Uterus (tissue), 4 donors: ENCODE data around the gene TFF1. TPM values are rescaled to one million over a fixed set of nuclear protein-coding genes. Genes with fewer than 3 reads are reported as not detected.
"Not testable (repeated sequence)": the region's sequence is repeated elsewhere in the genome, so short reads cannot be mapped to it uniquely, and the experiment has no call there.

ENCODE experiments used
- DNase-seq, 2 donors: peaks; one replicate each; pipeline ENCODE4 v3.0.0-alpha.2; 2019 to 2020
- H3K27ac ChIP-seq, 2 donors: fragments of 200-600 bp; sonication (generic); 1 replicate in 1 of 2; 2 replicates in 1 of 2; pipeline ENCODE4 v1.5.1; 2016 to 2018
- H3K27me3 ChIP-seq, 2 donors: fragments of 200-600 bp; sonication (generic); one replicate each; pipeline ENCODE4 v1.5.1; 2018 to 2019; ENCODE audit warnings: control low read depth in 1 of 2
- H3K36me3 ChIP-seq, 2 donors: fragments of 200-600 bp; sonication (generic); one replicate each; pipeline ENCODE4 v1.5.1; 2019; ENCODE audit warnings: control low read depth in 1 of 2
- H3K4me1 ChIP-seq, 2 donors: fragments of 200-600 bp; sonication (generic); one replicate each; pipeline ENCODE4 v1.5.1; 2018 to 2019; ENCODE audit warnings: control low read depth in 1 of 2
- H3K4me3 ChIP-seq, 2 donors: fragments of 200-600 bp; sonication (generic); 1 replicate in 1 of 2; 2 replicates in 1 of 2; pipeline ENCODE4 v1.5.1; 2018 to 2019; ENCODE audit warnings: mild to moderate bottlenecking in 1 of 2
- H3K9me3 ChIP-seq, 2 donors: fragments of 200-600 bp; sonication (generic); one replicate each; pipeline ENCODE4 v1.5.1; 2019; ENCODE audit warnings: control low read depth in 1 of 2
- CTCF ChIP-seq, 4 experiments: fragments of 200-600 bp in 2 of 4; fragments of 450-650 bp in 2 of 4; sonication (generic) in 2 of 4; IDR thresholded peaks; one replicate each; pipeline ENCODE4 v1.5.1; 2016 to 2019; ENCODE audit warnings: antibody characterized with exemption in 4 of 4, mild to moderate bottlenecking in 2 of 4, moderate library complexity in 1 of 4
- POLR2A ChIP-seq, 2 donors: fragments of 450-650 bp; IDR thresholded peaks; one replicate each; pipeline ENCODE4 v1.6.1; 2016; ENCODE audit warnings: antibody characterized with exemption in 2 of 2, mild to moderate bottlenecking in 1 of 2, moderate library complexity in 1 of 2
- intact Hi-C: fragments of 100-400 bp; cut with DNase I; formaldehyde crosslinking; loops from one replicate; pipeline ENCODE4 v1.15.1; 2023; ENCODE audit warnings: low total_unique reads
- total RNA-seq, 4 donors: library from RNA; depleted of rRNA in 3 of 4; stranded (reverse); fragments of >200 nt in 3 of 4; gene quantifications; one replicate each; pipeline versions ENCODE4 v1.1.0 to v1.2.4, GENCODE V29; 2014 to 2023
- donor health status: DM: yes; HTN: yes; CAD: no.

TFF1 gene
- total RNA-seq, 4 donors from 2014 or later = not detected

- Histone ChIP-seq H3K9me3 (no peaks in the 10 kb centered on the region), H3K4me3 (no peak overlapping the region), H3K27me3 (peaks cover 0 to 5% of the 10 kb centered on the region in 2 donors), H3K36me3 (no peaks in the 10 kb centered on the region), H3K4me1 (no peaks in the 10 kb centered on the region), H3K27ac (no peak overlapping the region)
- intact Hi-C loops = no loop called here
- TF ChIP-seq POLR2A (IDR thresholded peaks at IDR 0.05) (no peak), CTCF (IDR thresholded peaks at IDR 0.05) (no peak)
- no peak for DNase-seq
Measured at GRCh38 chr21:42413093-42413492, 46.8 kb upstream of the TFF1 start.

- intact Hi-C loops = no loop called here
- no peak for DNase-seq
- Histone ChIP-seq H3K27ac (no peak overlapping the region), H3K4me1 (no peaks in the 10 kb centered on the region), H3K36me3 (no peaks in the 10 kb centered on the region), H3K27me3 (peaks cover 0 to 5% of the 10 kb centered on the region in 2 donors), H3K4me3 (no peak overlapping the region), H3K9me3 (no peaks in the 10 kb centered on the region)
- TF ChIP-seq POLR2A (IDR thresholded peaks at IDR 0.05) (no peak), CTCF (IDR thresholded peaks at IDR 0.05) (no peak)
Measured at GRCh38 chr21:42412636-42412933, 46.2 kb upstream of the TFF1 start.

- Histone ChIP-seq H3K27ac (no peak overlapping the region), H3K9me3 (no peaks in the 10 kb centered on the region), H3K4me3 (no peak overlapping the region), H3K4me1 (no peaks in the 10 kb centered on the region), H3K36me3 (no peaks in the 10 kb centered on the region), H3K27me3 (peaks cover 0 to 5% of the 10 kb centered on the region in 2 donors)
- no peak for DNase-seq
- intact Hi-C loops = no loop called here
- TF ChIP-seq POLR2A (IDR thresholded peaks at IDR 0.05) = no peak
Measured at GRCh38 chr21:42411891-42412635, 45.7 kb upstream of the TFF1 start.

- no peaks in the 10 kb centered on the region for H3K4me1 ChIP-seq
- no peak overlapping the region for H3K4me3 ChIP-seq
- TF ChIP-seq POLR2A (IDR thresholded peaks at IDR 0.05) (no peak), CTCF (IDR thresholded peaks at IDR 0.05) (no peak)
- no peak for DNase-seq
- no peaks in the 10 kb centered on the region for H3K36me3 ChIP-seq
- H3K27me3 ChIP-seq = peaks cover 0 to 5% of the 10 kb centered on the region in 2 donors
- H3K27ac ChIP-seq = no peak overlapping the region
- intact Hi-C loops = no loop called here
- no peaks in the 10 kb centered on the region for H3K9me3 ChIP-seq
Measured at GRCh38 chr21:42411197-42411869, 45.0 kb upstream of the TFF1 start.

- Histone ChIP-seq H3K27me3 (peaks cover 0 to 5% of the 10 kb centered on the region in 2 donors), H3K27ac (no peak overlapping the region)
- intact Hi-C loops = no loop called here
Measured at GRCh38 chr21:42409366-42409765, 43.0 kb upstream of the TFF1 start.

GRCh38 chr21:42408718-42409117 lies 42.4 kb upstream of the TFF1 start:
- H3K9me3 ChIP-seq, H3K27me3 ChIP-seq, H3K27ac ChIP-seq, DNase-seq, intact Hi-C loops, H3K4me1 ChIP-seq, H3K4me3 ChIP-seq, H3K36me3 ChIP-seq: not testable (repeated sequence)

More at GRCh38 chr21:42409366-42409765, 43.0 kb upstream of the TFF1 start:
- H3K9me3 ChIP-seq = no peaks in the 10 kb centered on the region
- H3K4me1 ChIP-seq = no peaks in the 10 kb centered on the region
- no peaks in the 10 kb centered on the region for H3K36me3 ChIP-seq
- DNase-seq = no peak
- no peak overlapping the region for H3K4me3 ChIP-seq
- TF ChIP-seq CTCF (IDR thresholded peaks at IDR 0.05) (no peak), POLR2A (IDR thresholded peaks at IDR 0.05) (no peak)
